Stimulated activated CD4-positive, alpha-beta T cell treated with anti-CD3 and anti-CD28 coated beads, TNF-alpha, amount 100 ng/mL, for 48 hours (primary cell): ENCODE measurements around the gene IPO11.
"Not testable (repeated sequence)": the region's sequence is repeated elsewhere in the genome, so short reads cannot be mapped to it uniquely, and the experiment has no call there.

ENCODE experiments used
- DNase-seq, 3 donors: peaks; one replicate each; pipeline ENCODE4 v3.0.0-alpha.2; 2020; ENCODE audit warnings: low read depth in 3 of 3

The IPO11 gene

DNA sequence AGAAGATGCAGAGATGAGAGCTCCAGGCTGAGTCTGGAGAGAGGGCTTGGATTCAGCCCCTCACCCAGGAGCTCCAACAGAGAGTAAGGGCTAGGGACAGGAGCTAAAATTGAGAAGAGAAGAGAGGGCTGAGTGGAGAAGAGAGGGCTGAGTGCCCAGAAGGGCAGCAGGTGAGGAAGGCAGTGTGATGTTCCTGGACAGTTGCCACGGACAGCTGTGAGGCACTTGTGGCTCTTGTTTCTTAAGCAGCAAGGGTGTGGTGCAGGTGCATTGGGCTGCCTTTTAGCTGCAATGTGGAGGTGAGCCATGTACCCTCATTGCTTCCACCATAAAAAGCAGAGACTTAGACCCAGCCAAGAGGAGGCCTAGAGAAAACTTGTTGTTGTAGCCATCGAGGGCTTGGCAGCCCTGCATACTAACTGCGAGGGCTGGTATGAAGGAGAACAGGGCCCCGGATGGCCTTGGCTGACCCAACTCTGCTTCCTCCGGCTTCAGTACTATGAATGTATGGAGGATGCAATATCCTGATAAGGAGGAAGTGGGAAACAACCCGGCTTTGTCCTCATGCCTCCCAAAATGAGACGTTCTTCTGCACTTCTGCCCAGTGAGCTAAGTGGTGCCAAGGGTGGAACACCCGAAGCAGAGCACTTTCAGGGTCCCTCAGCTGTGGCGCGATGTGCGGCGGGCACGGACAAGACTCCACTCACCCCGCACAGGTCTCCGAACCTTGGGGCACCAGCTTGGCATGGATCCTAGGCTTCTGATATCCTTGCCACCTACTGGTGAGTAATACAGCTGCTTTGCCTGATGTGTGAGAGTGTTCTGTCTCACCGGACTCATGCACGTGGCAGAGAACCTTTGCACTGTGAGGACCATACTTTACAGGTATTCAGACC is 231.2 kb downstream of the IPO11 start:
- DNase-seq: no peak

DNA sequence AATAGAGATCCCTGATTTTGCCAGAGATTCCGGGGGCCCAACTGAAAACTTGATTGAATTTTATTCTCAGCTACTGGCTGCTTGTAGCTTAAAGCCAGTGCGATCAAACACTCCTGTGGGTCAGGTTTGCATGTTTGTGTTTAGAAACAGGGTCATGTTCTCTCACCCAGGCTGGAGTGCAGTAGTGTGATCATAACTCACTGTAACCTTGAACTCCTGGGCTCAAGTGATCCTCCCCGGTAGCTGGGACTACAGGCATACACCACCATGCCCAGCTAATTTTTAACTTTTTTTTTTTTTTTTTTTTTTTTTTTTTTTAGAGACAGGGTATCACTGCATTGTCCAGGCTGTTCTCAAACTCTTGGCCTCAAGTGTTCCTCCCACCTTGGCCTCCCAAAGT is 232.7 kb downstream of the IPO11 start:
- no peak for DNase-seq

DNA sequence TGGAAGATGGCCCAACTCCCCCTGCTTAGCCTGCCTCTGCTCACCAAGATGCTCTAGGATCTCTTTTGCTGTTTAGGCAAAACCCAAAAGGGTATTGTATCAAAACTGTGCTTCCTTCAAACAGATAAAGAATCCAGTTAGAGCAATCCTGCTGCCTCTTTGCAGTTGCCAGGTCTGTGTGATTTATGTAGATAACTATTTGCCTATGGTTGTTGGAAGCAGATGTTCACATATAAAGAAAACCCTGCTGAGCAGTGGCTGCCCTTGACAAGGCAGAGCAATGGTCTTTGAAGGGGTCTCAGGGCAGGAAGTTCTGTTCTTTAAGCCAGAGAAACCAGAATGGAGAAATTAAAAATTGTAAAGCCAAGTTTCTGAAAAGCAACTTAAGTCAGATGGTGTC is 234.7 kb downstream of the IPO11 start:
- DNase-seq: no peak

DNA sequence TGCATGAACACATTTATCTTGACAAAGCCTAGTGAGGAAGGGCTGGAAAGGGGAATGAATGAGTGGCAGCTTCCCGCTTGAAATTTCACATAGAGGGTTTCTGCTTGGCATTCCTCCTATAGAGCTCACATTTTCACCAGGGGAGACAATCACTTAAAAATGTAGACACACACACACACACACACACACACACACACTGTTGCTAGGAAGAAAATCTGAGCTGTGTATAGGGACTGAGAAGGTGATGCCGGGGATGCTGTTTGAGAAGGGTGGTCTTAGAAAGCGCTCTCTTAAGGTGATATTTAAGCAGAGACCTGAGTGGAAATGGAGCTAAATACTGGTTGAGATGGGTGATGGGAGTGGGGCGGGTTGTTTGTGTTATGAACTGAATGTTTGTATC is 236.5 kb downstream of the IPO11 start:
- DNase-seq: no peak

DNA sequence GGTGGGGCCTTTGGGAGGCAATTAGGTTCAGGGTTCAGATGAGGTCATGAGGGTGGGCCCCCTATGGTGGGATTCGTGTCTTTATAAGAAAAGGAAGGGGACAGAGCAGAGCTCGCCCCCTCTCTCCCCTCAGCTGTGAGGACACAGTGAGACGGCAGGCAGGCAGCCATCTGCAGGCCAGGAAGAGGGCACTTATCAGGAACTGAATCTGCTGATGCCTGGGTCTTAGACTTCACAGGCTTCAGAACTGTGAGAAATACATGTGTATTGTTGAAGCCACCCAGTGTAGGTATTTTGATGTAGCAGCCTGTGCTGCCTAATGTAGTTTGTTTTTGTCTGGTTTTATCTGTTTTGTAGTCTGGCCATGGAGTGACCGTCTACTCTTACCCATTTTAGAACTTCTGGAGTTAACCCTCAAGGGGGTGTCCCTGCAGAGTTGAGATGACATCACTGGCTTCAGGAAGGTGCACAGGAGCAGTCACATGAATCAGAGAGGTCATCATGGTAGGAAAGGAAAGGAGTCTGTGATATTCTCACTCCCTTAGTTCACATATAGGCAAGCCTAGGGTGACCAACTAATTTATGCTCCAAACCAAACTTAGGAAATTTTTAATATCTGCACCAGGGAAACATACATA is 237.0 kb downstream of the IPO11 start:
- DNase-seq: no peak

DNA sequence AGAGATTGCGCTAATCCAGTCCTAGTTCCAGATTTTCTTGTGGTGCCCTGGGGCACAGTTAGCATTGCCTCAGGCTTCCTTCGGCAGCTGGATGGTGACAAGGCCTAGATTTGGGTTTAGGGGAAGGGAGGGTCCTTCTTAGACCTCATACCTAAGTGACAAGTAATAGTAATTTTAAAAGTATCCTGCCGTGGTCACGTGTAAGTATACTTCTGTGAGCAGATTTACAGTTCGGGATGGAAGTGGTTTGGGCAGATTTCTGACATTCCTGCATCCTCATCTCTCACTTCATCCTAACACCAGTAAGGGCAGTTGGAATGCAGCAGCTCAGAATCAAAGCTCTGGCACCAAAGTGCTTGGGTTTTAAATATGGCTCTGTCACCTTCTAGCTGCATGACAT is 237.6 kb downstream of the IPO11 start:
- no peak for DNase-seq

DNA sequence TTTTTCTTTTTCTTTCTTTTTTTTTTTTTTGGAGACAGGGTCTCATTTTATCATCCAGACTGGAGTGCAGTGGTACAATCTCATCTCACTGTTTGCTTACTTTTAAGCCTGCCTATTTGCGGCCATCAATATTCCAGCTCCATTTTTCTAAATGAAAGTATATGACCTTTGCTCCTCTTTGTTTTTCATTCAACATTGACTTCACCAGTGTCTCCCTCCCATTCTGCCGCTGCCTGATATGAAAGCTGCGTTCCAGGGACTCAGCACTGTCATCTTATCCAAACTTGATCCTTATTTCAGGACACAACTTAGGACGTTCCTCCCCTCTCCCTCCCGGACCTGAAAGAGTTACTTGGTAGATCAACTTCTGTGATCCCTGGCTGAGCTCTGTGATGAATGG is 239.7 kb downstream of the IPO11 start:
- DNase-seq: no peak

DNA sequence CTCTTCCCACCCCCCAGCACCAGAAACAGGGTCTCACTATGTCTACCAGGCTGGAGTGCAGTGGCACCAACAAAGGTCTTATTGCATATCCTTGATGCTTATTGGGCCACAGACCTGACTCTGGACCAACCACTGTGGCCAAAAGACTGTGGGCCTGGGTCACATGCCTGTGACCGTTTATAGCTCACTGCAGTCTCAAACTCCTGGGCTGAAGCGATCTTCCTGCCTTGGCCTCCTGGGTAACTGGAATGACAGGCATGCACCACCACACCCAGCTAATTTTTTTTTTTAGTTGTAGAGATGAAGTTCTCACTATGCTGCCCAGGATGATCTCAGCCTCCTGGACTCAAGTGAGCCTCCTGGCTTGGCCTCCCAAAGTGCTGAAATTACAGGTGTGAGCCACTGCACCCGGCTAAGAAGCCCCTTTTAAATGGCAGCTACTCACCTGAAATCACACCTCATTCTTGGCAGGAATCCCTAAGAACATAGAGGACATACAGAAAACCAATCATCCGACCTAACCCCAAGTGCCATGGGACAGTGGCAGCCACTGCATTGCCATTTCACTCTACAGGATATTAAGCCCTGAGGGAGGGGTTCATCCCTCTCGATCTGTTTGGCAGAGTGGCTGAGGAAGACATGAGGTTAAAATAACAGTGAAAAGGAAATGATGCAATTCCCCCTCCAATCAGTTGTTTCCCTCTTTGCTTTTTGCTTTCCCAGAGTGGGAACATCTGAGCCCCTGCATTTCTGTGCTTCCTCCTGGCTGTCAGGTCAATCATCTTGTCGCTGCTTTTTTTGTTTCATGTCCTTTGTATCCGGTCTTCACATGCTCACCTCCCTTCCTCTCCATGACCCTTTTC is 240.7 kb downstream of the IPO11 start:
- no peak for DNase-seq

DNA sequence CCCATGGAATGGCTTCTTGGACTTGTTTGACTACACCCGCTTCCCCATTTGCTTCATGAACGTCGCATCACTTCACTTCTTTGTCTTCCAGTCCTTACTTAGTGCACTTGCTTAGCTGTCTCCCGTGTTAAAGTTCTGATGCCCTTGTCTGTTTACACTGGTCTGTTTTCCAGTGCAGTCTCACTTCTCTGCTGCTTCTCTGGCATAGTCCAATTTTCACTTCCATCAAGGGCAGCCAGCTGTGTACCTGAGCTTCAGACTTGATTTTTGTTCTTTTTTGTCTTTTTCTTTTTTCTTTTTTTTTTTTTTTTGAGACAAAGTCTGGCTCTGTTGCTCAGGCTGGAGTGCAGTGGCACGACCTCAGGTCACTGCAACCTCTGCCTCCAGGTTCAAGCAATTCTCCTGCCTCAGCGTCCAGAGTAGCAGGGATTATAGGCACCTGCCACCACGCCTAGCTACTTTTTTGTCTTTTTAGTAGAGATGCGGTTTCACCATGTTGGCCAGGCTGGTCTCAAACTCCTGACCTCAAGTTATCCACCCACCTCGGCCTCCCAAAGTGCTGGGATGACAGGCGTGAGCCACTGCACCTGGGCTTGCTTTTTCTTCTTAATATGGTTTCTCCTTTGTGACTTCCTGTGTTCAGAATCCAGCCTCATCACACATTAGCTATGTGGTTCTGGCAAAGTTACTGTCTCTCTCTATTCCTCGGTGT is 241.5 kb downstream of the IPO11 start:
- no peak for DNase-seq

DNA sequence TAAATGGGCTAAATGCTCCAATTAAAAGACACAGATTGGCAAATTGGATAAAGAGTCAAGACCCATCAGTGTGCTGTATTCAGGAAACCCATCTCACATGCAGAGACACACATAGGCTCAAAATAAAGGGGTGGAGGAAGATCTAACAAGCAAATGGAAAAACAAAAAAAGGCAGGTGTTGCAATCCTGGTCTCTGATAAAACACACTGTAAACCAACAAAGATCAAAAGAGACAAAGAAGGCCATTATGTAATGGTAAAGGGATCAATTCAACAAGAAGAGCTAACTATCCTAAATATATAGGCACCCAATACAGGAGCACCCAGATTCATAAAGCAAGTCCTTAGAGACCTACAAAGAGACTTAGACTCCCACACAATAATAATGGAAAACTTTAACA is 245.2 kb downstream of the IPO11 start:
- not testable (repeated sequence) for DNase-seq

DNA sequence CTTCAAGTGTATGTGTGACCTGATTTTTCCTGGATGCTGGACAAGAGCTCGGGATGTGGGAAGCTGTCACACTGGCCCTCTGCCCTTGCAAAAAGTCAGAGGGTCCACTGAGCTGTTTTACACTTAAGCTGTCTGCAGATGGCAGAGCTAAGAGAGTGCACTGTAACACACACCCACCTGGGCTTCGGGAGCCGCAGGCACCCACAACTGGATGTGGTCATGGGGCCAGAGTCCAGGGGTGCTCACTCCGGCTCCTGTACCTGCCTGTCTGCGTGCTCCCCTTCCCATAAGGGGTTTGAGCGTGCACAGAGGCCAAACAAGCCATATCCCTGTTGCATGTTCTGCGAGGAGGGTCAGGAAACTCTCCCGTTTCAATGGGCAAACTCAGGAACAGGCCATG is 248.6 kb downstream of the IPO11 start:
- no peak for DNase-seq

DNA sequence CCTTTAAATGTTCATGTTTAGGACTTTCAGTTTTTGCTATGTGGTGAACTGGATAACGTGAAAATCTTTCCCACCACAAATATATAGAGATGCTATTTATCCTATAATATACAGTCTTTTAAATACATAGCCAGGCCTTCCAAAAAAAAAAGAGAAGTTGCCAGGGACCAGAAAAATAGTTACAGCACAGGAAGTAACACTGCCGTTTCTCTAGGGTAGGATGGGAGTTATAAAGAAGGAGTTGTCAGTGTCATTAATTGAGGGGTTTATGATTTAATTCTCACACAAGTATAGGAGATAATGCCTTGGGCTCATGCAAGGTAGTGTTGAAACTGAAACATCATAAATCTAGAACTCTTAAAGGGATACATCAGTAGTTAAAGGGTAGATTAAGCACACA is 250.0 kb downstream of the IPO11 start:
- no peak for DNase-seq

DNA sequence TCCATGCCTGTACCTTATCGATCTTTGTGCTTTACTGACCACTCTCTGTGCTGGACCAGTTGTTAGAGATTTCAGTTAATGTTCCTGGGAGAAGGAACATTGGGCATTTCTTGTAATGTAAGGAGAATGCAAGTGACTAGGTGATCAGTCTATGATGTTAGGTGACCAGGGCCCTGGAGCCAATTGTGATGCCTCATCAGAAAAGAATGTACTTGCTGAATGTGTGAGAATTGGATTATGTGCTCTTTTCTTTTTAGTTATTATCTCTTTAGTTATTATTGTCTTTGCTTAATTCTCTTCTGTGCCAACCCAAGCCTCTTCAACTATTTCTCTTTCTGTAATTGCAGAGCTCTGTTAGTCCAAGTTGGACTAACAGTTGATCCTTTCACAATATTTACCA is 258.9 kb downstream of the IPO11 start:
- no peak for DNase-seq

DNA sequence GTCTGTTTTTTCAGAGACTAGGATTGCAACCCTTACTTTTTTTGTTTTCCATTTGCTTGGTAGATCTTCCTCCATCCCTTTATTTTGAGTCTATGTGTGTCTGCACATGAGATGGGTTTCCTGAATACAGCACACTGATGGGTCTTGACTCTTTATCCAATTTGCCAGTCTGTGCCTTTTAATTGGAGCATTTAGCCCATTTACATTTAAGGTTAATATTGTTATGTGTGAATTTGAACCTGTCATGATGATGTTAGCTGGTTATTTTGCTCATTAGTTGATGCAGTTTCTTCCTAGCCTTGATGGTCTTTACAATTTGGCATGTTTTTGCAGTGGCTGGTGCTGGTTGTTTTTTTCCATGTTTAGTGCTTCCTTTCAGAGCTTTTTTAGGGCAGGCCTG is 264.0 kb downstream of the IPO11 start:
- DNase-seq: not testable (repeated sequence)
